ENCODE data around the gene ARHGAP15.

ARHGAP15 gene

GRCh38 chr2:143354050-143354750, 225.0 kb downstream of the ARHGAP15 start:
- no peak overlapping the region for H2AFZ ChIP-seq (ENCODE audit: low read depth, low read length, severe bottlenecking)
- H3F3A ChIP-seq (ENCODE audit: insufficient read depth) = no peaks in the 10 kb centered on the region
- no peaks in the 10 kb centered on the region for H3K79me2 ChIP-seq (ENCODE audit: insufficient read depth, low read length)
- H3K36me3 ChIP-seq (ENCODE audit: low read length) = no peaks in the 10 kb centered on the region
- no peak overlapping the region for H3K27ac ChIP-seq (ENCODE audit: low read depth, low read length)
- no peak overlapping the region for H3K9ac ChIP-seq (ENCODE audit: low read length)
- TF ChIP-seq CTCF (IDR thresholded peaks at IDR 0.05; ENCODE audit: insufficient read depth, low read length, poor library complexity, severe bottlenecking) (no peak), EZH2phosphoT487 (conservative IDR thresholded peaks at IDR 0.05; ENCODE audit: low read length) (no peak)
- no peaks in the 10 kb centered on the region for H3K9me2 ChIP-seq (replicated peaks; ENCODE audit: insufficient read depth, low read length)
- H3K27me3 ChIP-seq (ENCODE audit: low read length) = no peaks in the 10 kb centered on the region
- no peak overlapping the region for H3K4me3 ChIP-seq (ENCODE audit: insufficient read depth, low read length, poor library complexity, severe bottlenecking)
- no peaks in the 10 kb centered on the region for H3K9me3 ChIP-seq (ENCODE audit: insufficient read depth, low read length)
- no peak overlapping the region for H3K4me2 ChIP-seq (ENCODE audit: low read depth, low read length, poor library complexity, severe bottlenecking)
- no peaks in the 10 kb centered on the region for H4K20me1 ChIP-seq (ENCODE audit: low read depth, low read length)

- Histone ChIP-seq H3K27ac (ENCODE audit: low read depth, low read length) (no peak overlapping the region), H3K9ac (ENCODE audit: low read length) (no peak overlapping the region), H3K79me2 (ENCODE audit: insufficient read depth, low read length) (no peaks in the 10 kb centered on the region), H3K4me3 (ENCODE audit: insufficient read depth, low read length, poor library complexity, severe bottlenecking) (no peak overlapping the region), H3K4me2 (ENCODE audit: low read depth, low read length, poor library complexity, severe bottlenecking) (no peak overlapping the region), H4K20me1 (ENCODE audit: low read depth, low read length) (no peaks in the 10 kb centered on the region), H3K9me2 (replicated peaks; ENCODE audit: insufficient read depth, low read length) (no peaks in the 10 kb centered on the region), H3K27me3 (ENCODE audit: low read length) (no peaks in the 10 kb centered on the region), H3K36me3 (ENCODE audit: low read length) (no peaks in the 10 kb centered on the region), H3K9me3 (ENCODE audit: insufficient read depth, low read length) (no peaks in the 10 kb centered on the region), H2AFZ (ENCODE audit: low read depth, low read length, severe bottlenecking) (no peak overlapping the region), H3F3A (ENCODE audit: insufficient read depth) (no peaks in the 10 kb centered on the region)
- TF ChIP-seq EZH2phosphoT487 (conservative IDR thresholded peaks at IDR 0.05; ENCODE audit: low read length) (no peak), CTCF (IDR thresholded peaks at IDR 0.05; ENCODE audit: insufficient read depth, low read length, poor library complexity, severe bottlenecking) (no peak)
Measured at GRCh38 chr2:143355870-143356269, 226.7 kb downstream of the ARHGAP15 start.

GRCh38 chr2:143356336-143356735, 227.1 kb downstream of the ARHGAP15 start:
- no peak overlapping the region for H3K9ac ChIP-seq (ENCODE audit: low read length)
- H3K27ac ChIP-seq (ENCODE audit: low read depth, low read length) = no peak overlapping the region
- H3K79me2 ChIP-seq (ENCODE audit: insufficient read depth, low read length) = no peaks in the 10 kb centered on the region
- H3K4me3 ChIP-seq (ENCODE audit: insufficient read depth, low read length, poor library complexity, severe bottlenecking) = no peak overlapping the region
- no peak for TF ChIP-seq EZH2phosphoT487 (conservative IDR thresholded peaks at IDR 0.05; ENCODE audit: low read length)
- TF ChIP-seq CTCF (IDR thresholded peaks at IDR 0.05; ENCODE audit: insufficient read depth, low read length, poor library complexity, severe bottlenecking) = no peak
- H3F3A ChIP-seq (ENCODE audit: insufficient read depth) = no peaks in the 10 kb centered on the region
- H2AFZ ChIP-seq (ENCODE audit: low read depth, low read length, severe bottlenecking) = no peak overlapping the region
- no peak overlapping the region for H3K4me2 ChIP-seq (ENCODE audit: low read depth, low read length, poor library complexity, severe bottlenecking)
- H3K9me2 ChIP-seq (replicated peaks; ENCODE audit: insufficient read depth, low read length) = no peaks in the 10 kb centered on the region
- no peaks in the 10 kb centered on the region for H4K20me1 ChIP-seq (ENCODE audit: low read depth, low read length)
- H3K36me3 ChIP-seq (ENCODE audit: low read length) = no peaks in the 10 kb centered on the region
- H3K27me3 ChIP-seq (ENCODE audit: low read length) = no peaks in the 10 kb centered on the region
- H3K9me3 ChIP-seq (ENCODE audit: insufficient read depth, low read length) = no peaks in the 10 kb centered on the region

Data from SU-DHL-6 (cell line).